Suppressor macrophage treated with lipopolysaccharide for 1 hour (primary cell): ENCODE results near the gene ZNF70.

ENCODE experiments used
- DNase-seq, 3 donors: peaks; one replicate each; pipeline ENCODE4 v3.0.0-alpha.2; 2020 to 2022

Gene ZNF70

DNA sequence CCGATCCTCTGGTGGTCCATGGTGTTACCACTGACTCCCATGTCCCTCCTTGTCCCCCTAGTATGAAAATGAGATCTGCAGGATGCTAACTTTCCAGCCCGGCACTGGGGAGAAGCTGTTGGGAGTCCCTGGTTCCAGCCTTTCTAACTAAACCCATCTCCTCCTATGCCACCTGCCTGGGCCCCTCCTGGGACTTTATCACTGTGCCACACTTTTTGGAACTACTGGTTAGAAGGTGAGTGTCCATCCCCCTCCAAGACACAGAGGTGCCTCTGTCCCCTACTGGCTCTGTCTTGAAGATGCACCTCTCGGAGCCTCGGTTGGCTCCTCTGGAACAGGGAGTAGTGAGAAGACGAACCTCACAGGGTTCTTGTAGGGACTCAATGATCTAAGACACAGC, 60.2 kb downstream of the ZNF70 start, which contains the start of gene RGL4:
Gene RGL4, plus strand, starts transcription at position 301 of the 400 bp plus-strand sequence. CDS start 1,018 bp downstream, outside the sequence.
- no peak for DNase-seq

DNA sequence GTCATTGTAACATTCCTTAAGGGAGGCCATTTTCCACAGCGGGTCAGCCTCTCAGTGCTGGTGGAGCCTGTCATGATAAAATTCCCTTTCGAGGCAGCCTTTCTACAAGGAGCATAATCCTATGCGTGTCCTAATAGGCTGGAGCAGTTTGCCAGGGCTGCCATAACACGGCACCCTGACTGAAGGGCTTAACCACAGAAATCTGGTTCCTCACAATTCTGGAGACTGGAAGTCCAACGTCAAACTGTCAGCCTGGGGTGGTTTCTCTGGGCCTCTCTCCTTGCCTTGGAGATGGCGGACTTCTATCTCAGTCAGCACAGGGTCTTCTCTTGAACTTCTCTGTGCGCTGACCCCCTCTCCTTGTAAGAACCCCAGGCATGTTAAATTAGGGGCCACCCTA, 61.5 kb downstream of the ZNF70 start:
- DNase-seq: no peak
